Trophoblast cell (in vitro differentiated cells and primary cell): ENCODE data around the gene PER1.
"Not testable (repeated sequence)": the region's sequence is repeated elsewhere in the genome, so short reads cannot be mapped to it uniquely, and the experiment has no call there.

Experiments
- DNase-seq, 2 donors: peaks; one replicate each; pipeline ENCODE4 v3.0.0-alpha.2; 2016
- H2AFZ ChIP-seq: 2 replicates; pipeline ENCODE4 v1.6.1; 2013; ENCODE audit warnings: low read length, moderate library complexity, mild to moderate bottlenecking; ENCODE audit not compliant: insufficient read depth, poor library complexity
- H2AK5ac ChIP-seq: 2 replicates; pipeline ENCODE4 v1.6.1; 2013; ENCODE audit warnings: mild to moderate bottlenecking, low read length
- H2BK120ac ChIP-seq: 2 replicates; pipeline ENCODE4 v1.6.1; 2013; ENCODE audit warnings: low read length, mild to moderate bottlenecking, moderate library complexity; ENCODE audit not compliant: insufficient read depth, poor library complexity
- H2BK12ac ChIP-seq: 2 replicates; pipeline ENCODE4 v1.6.1; 2013; ENCODE audit warnings: mild to moderate bottlenecking, low read length, moderate library complexity
- H2BK5ac ChIP-seq: 2 replicates; pipeline ENCODE4 v1.6.1; 2013; ENCODE audit warnings: low read length, low read depth, moderate library complexity, mild to moderate bottlenecking; ENCODE audit not compliant: poor library complexity
- H3K14ac ChIP-seq: 2 replicates; pipeline ENCODE4 v1.6.1; 2013; ENCODE audit warnings: mild to moderate bottlenecking, low read length
- H3K18ac ChIP-seq: 2 replicates; pipeline ENCODE4 v1.6.1; 2013; ENCODE audit warnings: mild to moderate bottlenecking, low read length
- H3K23ac ChIP-seq: 2 replicates; pipeline ENCODE4 v1.6.1; 2013; ENCODE audit warnings: low read length
- H3K27ac ChIP-seq: 2 replicates; pipeline ENCODE4 v1.5.1; 2013; ENCODE audit warnings: low read depth, mild to moderate bottlenecking, inconsistent platforms, low read length, moderate library complexity
- H3K27me3 ChIP-seq: 2 replicates; pipeline ENCODE4 v1.6.1; 2013; ENCODE audit warnings: inconsistent platforms, mild to moderate bottlenecking, low read length, moderate library complexity; ENCODE audit not compliant: insufficient read depth
- H3K36me3 ChIP-seq, 2 experiments: 1 replicate in 1 of 2; 2 replicates in 1 of 2; pipeline ENCODE4 v1.6.1; 2013; ENCODE audit warnings: low read length in 2 of 2, mild to moderate bottlenecking in 2 of 2, moderate library complexity in 1 of 2; ENCODE audit not compliant: insufficient read depth in 2 of 2, control insufficient read depth in 1 of 2
- H3K4ac ChIP-seq: 2 replicates; pipeline ENCODE4 v1.6.1; 2013; ENCODE audit warnings: low read depth, mild to moderate bottlenecking, low read length, moderate library complexity
- H3K4me1 ChIP-seq, 2 experiments: 1 replicate in 1 of 2; 2 replicates in 1 of 2; pipeline ENCODE4 v1.6.1; 2013; ENCODE audit warnings: low read length in 2 of 2, mild to moderate bottlenecking in 2 of 2, moderate library complexity in 1 of 2; ENCODE audit not compliant: insufficient read depth in 2 of 2, control insufficient read depth in 1 of 2
- H3K4me2 ChIP-seq: 2 replicates; pipeline ENCODE4 v1.6.1; 2013; ENCODE audit warnings: inconsistent platforms, mild to moderate bottlenecking, low read length, moderate library complexity
- H3K4me3 ChIP-seq: 2 replicates; pipeline ENCODE4 v1.5.1; 2013; ENCODE audit warnings: mild to moderate bottlenecking, low read depth, low read length, inconsistent platforms
- H3K79me1 ChIP-seq: one replicate; pipeline ENCODE4 v1.6.1; 2013; ENCODE audit warnings: low read length
- H3K79me2 ChIP-seq: 2 replicates; pipeline ENCODE4 v1.6.1; 2013; ENCODE audit warnings: low read length, mild to moderate bottlenecking; ENCODE audit not compliant: control insufficient read depth, insufficient read depth, poor library complexity
- H3K9ac ChIP-seq: 2 replicates; pipeline ENCODE4 v1.6.1; 2013; ENCODE audit warnings: mild to moderate bottlenecking, low read length
- H3K9me3 ChIP-seq: 2 replicates; pipeline ENCODE4 v1.6.1; 2013; ENCODE audit warnings: low read depth, mild to moderate bottlenecking, control low read depth, inconsistent platforms, low read length; ENCODE audit not compliant: insufficient read depth
- H4K12ac ChIP-seq: 2 replicates; pipeline ENCODE4 v1.6.1; 2013; ENCODE audit warnings: low read depth, mild to moderate bottlenecking, low read length, moderate library complexity
- H4K8ac ChIP-seq: 2 replicates; pipeline ENCODE4 v1.6.1; 2013; ENCODE audit warnings: low read depth, mild to moderate bottlenecking, low read length, moderate library complexity
- H4K91ac ChIP-seq: one replicate; pipeline ENCODE4 v1.6.1; 2013; ENCODE audit warnings: low read depth, mild to moderate bottlenecking, low read length, moderate library complexity
- WGBS: extraction: QIAGEN DNeasy Blood & Tissue Kit; methylation state at CpG from one replicate; pipeline ENCODE4 v1.1.7; 2013; ENCODE audit warnings: missing lambda C conversion rate; ENCODE audit not compliant: insufficient read length, insufficient coverage; ENCODE audit errors: extremely low coverage; 5-methylcytosine and 5-hydroxymethylcytosine counted together

Gene PER1

GRCh38 chr17:8110456-8110804 is 41.8 kb downstream of the PER1 start:
- Histone ChIP-seq H3K79me1 (no peaks in the 10 kb centered on the region), H2AFZ (no peak overlapping the region), H3K4me2 (peak overlapping the region; percentile 64), H3K4me3 (no peak overlapping the region), H4K12ac (no peak overlapping the region), H3K23ac (no peak overlapping the region), H3K79me2 (no peaks in the 10 kb centered on the region), H3K27ac (no peak overlapping the region), H3K9ac (no peak overlapping the region), H2BK120ac (no peak overlapping the region), H3K18ac (no peak overlapping the region), H3K14ac (no peak overlapping the region), H2BK12ac (no peak overlapping the region), H3K4me1 (peaks cover 0 to 4% of the 10 kb centered on the region in 2 experiments), H4K91ac (no peak overlapping the region), H2BK5ac (no peak overlapping the region), H3K9me3 (peaks cover 4% of the 10 kb centered on the region), H3K27me3 (peaks cover 13% of the 10 kb centered on the region), H3K36me3 (no peaks in the 10 kb centered on the region), H2AK5ac (no peak overlapping the region), H4K8ac (no peak overlapping the region), H3K4ac (no peak overlapping the region)
- DNase-seq, result no peak
- WGBS, result no CpG with 5 or more reads among the region's 10 CpGs

DNA sequence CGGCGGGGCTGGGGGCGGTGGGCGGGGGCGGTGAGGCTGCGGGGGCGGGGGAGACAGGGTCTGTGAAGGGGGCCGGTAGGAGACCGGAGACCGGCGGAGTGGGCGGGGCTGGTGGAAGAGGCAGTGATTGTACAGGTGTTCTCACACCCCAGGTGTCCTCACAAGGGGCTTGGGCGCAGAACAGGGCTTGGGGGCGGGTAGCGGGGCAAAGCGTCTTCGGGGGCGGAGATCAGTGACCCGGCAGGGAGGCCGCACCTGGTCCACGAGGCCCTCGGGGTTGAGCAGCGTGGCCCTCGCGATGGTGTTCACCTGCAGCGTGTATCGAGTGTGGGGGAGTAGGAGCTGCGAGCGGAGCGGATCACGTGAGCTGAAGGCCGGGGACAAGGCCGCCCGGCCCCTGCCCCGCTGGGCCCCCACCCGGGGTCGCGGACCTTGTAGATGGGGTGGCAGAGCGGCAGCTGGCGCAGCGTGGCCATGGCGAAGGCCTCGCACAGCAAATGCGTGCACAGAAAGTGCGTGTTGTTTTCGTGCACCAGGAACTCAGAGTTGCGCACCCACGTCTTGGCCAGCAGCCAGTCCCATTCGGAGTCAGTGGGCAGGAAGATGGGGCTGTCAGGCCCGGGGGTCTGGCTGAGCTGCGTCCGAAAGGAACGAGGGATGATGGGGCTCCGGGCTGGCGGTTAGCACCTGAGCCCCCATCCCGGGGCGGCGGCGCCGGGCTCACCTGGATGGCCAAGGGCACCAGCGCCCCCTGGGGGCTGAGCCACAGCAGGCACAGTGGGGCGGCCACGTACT is 42.3 kb downstream of the PER1 start:
- no peak overlapping the region for H3K14ac ChIP-seq
- no peaks in the 10 kb centered on the region for H3K79me1 ChIP-seq
- peaks cover 0 to 4% of the 10 kb centered on the region in 2 experiments for H3K4me1 ChIP-seq
- H3K18ac ChIP-seq, result no peak overlapping the region
- DNase-seq, result peak; percentile 55 to 85
- no peaks in the 10 kb centered on the region for H3K36me3 ChIP-seq
- no peak overlapping the region for H2AFZ ChIP-seq
- no peak overlapping the region for H4K8ac ChIP-seq
- H4K12ac ChIP-seq, result no peak overlapping the region
- no peak overlapping the region for H4K91ac ChIP-seq
- H3K27me3 ChIP-seq, result peaks cover 9% of the 10 kb centered on the region
- H3K4me2 ChIP-seq, result peak overlapping the region; percentile 64
- no peak overlapping the region for H2BK120ac ChIP-seq
- no peak overlapping the region for H2BK12ac ChIP-seq
- H2AK5ac ChIP-seq, result no peak overlapping the region
- H3K23ac ChIP-seq, result no peak overlapping the region
- H3K4ac ChIP-seq, result no peak overlapping the region
- peaks cover 4% of the 10 kb centered on the region for H3K9me3 ChIP-seq
- H3K9ac ChIP-seq, result no peak overlapping the region
- H2BK5ac ChIP-seq, result no peak overlapping the region
- no CpG with 5 or more reads among the region's 63 CpGs for WGBS
- peak overlapping the region; percentile 16 for H3K4me3 ChIP-seq
- no peak overlapping the region for H3K27ac ChIP-seq
- H3K79me2 ChIP-seq, result no peaks in the 10 kb centered on the region

- DNase-seq, result no peak
- peaks cover 7% of the 10 kb centered on the region for H3K27me3 ChIP-seq
- no peak overlapping the region for H2AFZ ChIP-seq
- no peaks in the 10 kb centered on the region for H3K79me2 ChIP-seq
- no peak overlapping the region for H4K91ac ChIP-seq
- H3K23ac ChIP-seq, result no peak overlapping the region
- no peak overlapping the region for H3K18ac ChIP-seq
- no peaks in the 10 kb centered on the region for H3K36me3 ChIP-seq
- no peak overlapping the region for H3K27ac ChIP-seq
- H3K4me1 ChIP-seq, result peaks cover 0 to 4% of the 10 kb centered on the region in 2 experiments
- WGBS, result no CpG with 5 or more reads among the region's 33 CpGs
- no peak overlapping the region for H2BK5ac ChIP-seq
- no peak overlapping the region for H3K14ac ChIP-seq
- no peak overlapping the region for H2BK120ac ChIP-seq
- no peak overlapping the region for H4K12ac ChIP-seq
- no peak overlapping the region for H3K9ac ChIP-seq
- no peaks in the 10 kb centered on the region for H3K79me1 ChIP-seq
- no peak overlapping the region for H3K4me2 ChIP-seq
- H3K9me3 ChIP-seq, result peaks cover 4% of the 10 kb centered on the region
- H4K8ac ChIP-seq, result no peak overlapping the region
- no peak overlapping the region for H3K4me3 ChIP-seq
- no peak overlapping the region for H2AK5ac ChIP-seq
- no peak overlapping the region for H2BK12ac ChIP-seq
- H3K4ac ChIP-seq, result no peak overlapping the region
Observed at GRCh38 chr17:8108972-8109660, 43.1 kb downstream of the PER1 start.

DNA sequence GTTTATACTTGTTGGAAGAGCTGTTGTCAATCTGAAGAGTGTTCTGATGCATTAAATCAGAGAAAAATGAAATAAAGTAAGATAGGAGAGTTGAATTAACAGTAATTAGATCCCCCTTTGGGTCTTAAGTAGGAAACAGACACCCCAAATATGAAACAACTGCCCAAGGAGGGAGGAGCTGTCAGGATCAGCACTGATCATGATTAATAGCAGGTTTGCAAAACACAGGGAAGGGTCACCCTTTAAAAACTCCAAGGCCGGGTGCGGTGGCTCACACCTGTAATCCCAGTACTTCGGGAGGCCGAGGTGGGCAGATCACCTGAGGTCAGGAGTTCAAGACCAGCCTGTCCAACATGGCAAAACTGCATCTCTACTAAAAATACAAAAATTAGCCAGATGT is 45.2 kb downstream of the PER1 start:
- not testable (repeated sequence) for H4K8ac ChIP-seq, H3K79me1 ChIP-seq, H3K36me3 ChIP-seq, H2AFZ ChIP-seq, H2BK120ac ChIP-seq, H3K23ac ChIP-seq, H3K4ac ChIP-seq, H3K4me2 ChIP-seq, H3K79me2 ChIP-seq, H4K12ac ChIP-seq, H3K18ac ChIP-seq, H2AK5ac ChIP-seq, H4K91ac ChIP-seq, H3K9me3 ChIP-seq, H2BK12ac ChIP-seq, DNase-seq, H3K14ac ChIP-seq, H3K4me3 ChIP-seq, H3K27me3 ChIP-seq, H3K4me1 ChIP-seq, H3K9ac ChIP-seq, H2BK5ac ChIP-seq, H3K27ac ChIP-seq
- WGBS, result no CpG with 5 or more reads among the region's 4 CpGs
